HepG2 (cell line): ENCODE measurements around the gene TMEM33. TPM values are rescaled to one million over a fixed set of nuclear protein-coding genes. Genes with fewer than 3 reads are reported as not detected.

ENCODE experiments used
- ATAC-seq: fragments of 200-7000 bp; cut with Tn5 transposase; 3 replicates; pipeline ENCODE4 v1.9.1; 2020; ENCODE audit warnings: mild to moderate bottlenecking, moderate library complexity
- BruUV-seq: library from RNA; stranded (reverse); fragments of 400-500 nt; replicated peaks from 2 replicates; lab custom pipeline; 2021; lab: Mats Ljungman, UMichigan
- CTCF ChIA-PET: fragments of 300-600 bp; formaldehyde crosslinking; extraction: SDS; loops from one replicate; lab custom pipeline; 2021; ENCODE audit warnings: low total read pairs, inconsistent platforms, low intra/inter-chr PET ratio; lab: Yijun Ruan, JAX
- POLR2A ChIA-PET: fragments of 350-600 bp; sonication (Branson Sonifier 250); formaldehyde crosslinking; loops from one replicate; lab custom pipeline; 2020; ENCODE audit warnings: antibody characterized with exemption, inconsistent platforms; lab: Yijun Ruan, JAX
- DNase-seq: peaks from one replicate; pipeline ENCODE4 v3.0.0-alpha.2; 2015; ENCODE audit warnings: low spot score
- FAIRE-seq: peaks from 3 replicates; lab custom pipeline; 2011; peaks lifted over from hg19 to GRCh38; lab: Jason Lieb, UNC
- H2AFZ ChIP-seq: one replicate; pipeline ENCODE4 v1.6.1; 2011; ENCODE audit warnings: low read length, inconsistent platforms
- H3K27ac ChIP-seq: fragments of 300-600 bp; 3 replicates; pipeline ENCODE4 v1.8.0; 2011; ENCODE audit warnings: mixed run types, mild to moderate bottlenecking, mixed read lengths, low read length, inconsistent platforms; ENCODE audit not compliant: insufficient read depth; ENCODE audit errors: extremely low read length
- H3K27me3 ChIP-seq, 2 experiments: fragments of 200-600 bp in 1 of 2; 2 replicates in 1 of 2; 3 replicates in 1 of 2; pipeline versions ENCODE4 v1.6.0 to v1.8.0; 2011; ENCODE audit warnings: low read length in 2 of 2, mild to moderate bottlenecking in 2 of 2, moderate library complexity in 2 of 2, inconsistent platforms in 1 of 2; ENCODE audit not compliant: insufficient read depth in 2 of 2, control insufficient read depth in 1 of 2
- H3K36me3 ChIP-seq, 2 experiments: fragments of 200-600 bp in 1 of 2; replicated peaks in 1 of 2; 2 replicates in 1 of 2; 3 replicates in 1 of 2; pipeline versions ENCODE4 v1.5.1 to v1.8.0; 2011; ENCODE audit warnings: low read length in 2 of 2, inconsistent platforms in 1 of 2; ENCODE audit not compliant: insufficient read depth in 2 of 2, control insufficient read depth in 1 of 2
- H3K4me1 ChIP-seq: 2 replicates; pipeline ENCODE4 v1.5.1; 2012; ENCODE audit warnings: low read length, inconsistent platforms; ENCODE audit not compliant: insufficient read depth
- H3K4me2 ChIP-seq: 2 replicates; pipeline ENCODE4 v1.6.0; 2011; ENCODE audit warnings: low read depth, low read length, inconsistent platforms
- H3K4me3 ChIP-seq, 3 experiments: fragments of 200-600 bp in 1 of 3; sonication (generic), shearing (Covaris generic) in 1 of 3; replicated peaks in 1 of 3; 2 replicates each; pipeline ENCODE4 v1.5.1; 2011 to 2016; ENCODE audit warnings: low read length in 3 of 3, inconsistent platforms in 2 of 3, low read depth in 2 of 3, mild to moderate bottlenecking in 2 of 3, control low read depth in 1 of 3, mixed read lengths in 1 of 3; ENCODE audit not compliant: insufficient read depth in 1 of 3
- H3K79me2 ChIP-seq: one replicate; pipeline ENCODE4 v1.6.1; 2011; ENCODE audit warnings: low read length, inconsistent platforms; ENCODE audit not compliant: insufficient read depth
- H3K9ac ChIP-seq: 2 replicates; pipeline ENCODE4 v1.6.0; 2011; ENCODE audit warnings: mild to moderate bottlenecking, low read depth, low read length, inconsistent platforms; ENCODE audit not compliant: insufficient read depth
- H3K9me3 ChIP-seq: 2 replicates; pipeline ENCODE4 v1.5.1; 2012; ENCODE audit warnings: mild to moderate bottlenecking, low read length
- H4K20me1 ChIP-seq: 2 replicates; pipeline ENCODE4 v1.6.0; 2011; ENCODE audit warnings: inconsistent platforms, mild to moderate bottlenecking, low read length, moderate library complexity; ENCODE audit not compliant: insufficient read depth
- AKAP8 ChIP-seq: sonication (generic); formaldehyde crosslinking; IDR thresholded peaks from 2 replicates; pipeline ENCODE4 v1.5.1; 2020; ENCODE audit warnings: mild to moderate bottlenecking, missing genetic modification reagents
- BHLHE40 ChIP-seq: IDR thresholded peaks from 2 replicates; pipeline ENCODE4 v1.6.1; 2011; ENCODE audit warnings: low read length, improper control_type of control experiment
- BRD4 ChIP-seq: sonication (generic); formaldehyde crosslinking; IDR thresholded peaks from 2 replicates; pipeline ENCODE4 v1.4.0; 2020; ENCODE audit warnings: missing genetic modification reagents
- DMAP1 ChIP-seq: IDR thresholded peaks from 2 replicates; pipeline ENCODE4 v1.6.1; 2016
- DMTF1 ChIP-seq: sonication (generic); formaldehyde crosslinking; IDR thresholded peaks from 2 replicates; pipeline ENCODE4 v1.4.0; 2020; ENCODE audit warnings: mild to moderate bottlenecking, missing genetic modification reagents
- ELF3 ChIP-seq: IDR thresholded peaks from 2 replicates; pipeline ENCODE4 v1.6.1; 2016; ENCODE audit warnings: missing genetic modification reagents, missing compliant biosample characterization
- KDM5A ChIP-seq: fragments of 200-600 bp; sonication (generic); IDR thresholded peaks from 2 replicates; pipeline ENCODE4 v1.7.0; 2018; ENCODE audit warnings: antibody characterized with exemption, mild to moderate bottlenecking, low read length, borderline replicate concordance
- KLF11 ChIP-seq: IDR thresholded peaks from 2 replicates; pipeline ENCODE4 v1.6.1; 2016; ENCODE audit warnings: missing compliant biosample characterization
- SNAI1 ChIP-seq: sonication (generic); formaldehyde crosslinking; IDR thresholded peaks from 2 replicates; pipeline ENCODE4 v1.5.0; 2020; ENCODE audit warnings: mild to moderate bottlenecking, missing genetic modification reagents, borderline replicate concordance
- SPEN ChIP-seq: sonication (generic); formaldehyde crosslinking; IDR thresholded peaks from 2 replicates; pipeline ENCODE4 v1.5.1; 2020; ENCODE audit warnings: low read depth, mild to moderate bottlenecking, missing genetic modification reagents
- TIGD3 ChIP-seq: sonication (generic); formaldehyde crosslinking; IDR thresholded peaks from 2 replicates; pipeline ENCODE4 v1.5.1; 2020; ENCODE audit warnings: mild to moderate bottlenecking, missing genetic modification reagents, borderline replicate concordance
- ZBTB49 ChIP-seq: sonication (generic); formaldehyde crosslinking; IDR thresholded peaks from 2 replicates; pipeline ENCODE4 v1.4.0; 2020; ENCODE audit warnings: missing genetic modification reagents, borderline replicate concordance
- ZNF580 ChIP-seq: IDR thresholded peaks from 2 replicates; pipeline ENCODE4 v1.6.1; 2016; ENCODE audit warnings: low read depth, borderline replicate concordance
- ZNF816 ChIP-seq: sonication (generic); formaldehyde crosslinking; IDR thresholded peaks from 2 replicates; pipeline ENCODE4 v1.8.0; 2022; ENCODE audit warnings: missing genetic modification reagents, mild to moderate bottlenecking, borderline replicate concordance
- ZNF839 ChIP-seq: sonication (generic); formaldehyde crosslinking; IDR thresholded peaks from 2 replicates; pipeline ENCODE4 v1.4.0; 2020; ENCODE audit warnings: missing genetic modification reagents, mild to moderate bottlenecking, borderline replicate concordance
- ZNF878 ChIP-seq: sonication (generic); formaldehyde crosslinking; IDR thresholded peaks from 2 replicates; pipeline ENCODE4 v1.8.1; 2023; ENCODE audit warnings: mild to moderate bottlenecking, missing genetic modification reagents, moderate library complexity
- WGBS: methylation state at CpG from one replicate; pipeline ENCODE4 v1.1.6; 2017; ENCODE audit warnings: low lambda C conversion rate; 5-methylcytosine and 5-hydroxymethylcytosine counted together
- in situ Hi-C: cut with HindIII; loops from 2 replicates; pipeline ENCODE4 v1.10.0; 2017; ENCODE audit warnings: low pct_unique_long_range_greater_than_20kb; ENCODE audit not compliant: extremely low pct_ligation_motif_present
- intact Hi-C: fragments of 100-400 bp; cut with micrococcal nuclease; formaldehyde crosslinking; loops from one replicate; pipeline ENCODE4 v1.10.0; 2022; ENCODE audit not compliant: unreplicated experiment
- polyA plus RNA-seq, 8 experiments: library from polyadenylated mRNA; depleted of rRNA in 3 of 8; stranded (reverse) in 7 of 8; unstranded in 1 of 8; fragments of >200 nt; fragmentation: Illumina TruSeq in 4 of 8; extraction: Trizol in 4 of 8; gene quantifications; 2 replicates each; pipeline versions ENCODE4 v1.2.1 to v1.2.3, GENCODE V29; 2011 to 2016; ENCODE audit warnings: low read depth in 4 of 8, missing spikeins in 1 of 8, mixed read lengths in 1 of 8; ENCODE audit not compliant: insufficient read depth in 1 of 8
- total RNA-seq, 5 experiments: library from RNA; depleted of rRNA; stranded (reverse); fragments of >200 nt; fragmentation: Illumina TruSeq; extraction: Trizol; gene quantifications; 2 replicates each; pipeline ENCODE4 v1.2.3, GENCODE V29; 2016; ENCODE audit warnings: low read depth in 1 of 5

The TMEM33 gene
- total and polyA plus RNA-seq, 2 of the 13 experiments (the other 11 are each of a cell fraction or from before 2014, with no cell fraction given), result 36.1 to 66.6 TPM

GRCh38 chr4:41985151-41985550 is 49.9 kb downstream of the TMEM33 start (continued):
- TF ChIP-seq DMTF1 (CRISPR knock-in tag), result no peak

GRCh38 chr4:41989994-41990364 is 54.8 kb downstream of the TMEM33 start:
- in situ Hi-C loops, result no loop called here
- Histone ChIP-seq H3K27me3 (no peaks in the 10 kb centered on the region; a peak in 1 of 5 replicates), H3K9ac (peak overlapping the region; percentile 87), H3K4me3 (peak overlapping the region; percentile 85 to 89 (median 89)), H3K36me3 (no peaks in the 10 kb centered on the region), H3K4me1 (peaks cover 23% of the 10 kb centered on the region), H3K27ac (peak overlapping the region; percentile 54), H3K9me3 (no peaks in the 10 kb centered on the region), H4K20me1 (peaks cover 5% of the 10 kb centered on the region; the same call in 1 of the 2 replicates), H2AFZ (peak overlapping the region; percentile 98), H3K4me2 (peak overlapping the region; percentile 90), H3K79me2 (peaks cover 39% of the 10 kb centered on the region)
- ChIA-PET CTCF (no interaction called here), POLR2A (interaction anchor here (1.1 to 1.6 kb wide), 3 partner anchors 47 to 667 kb away, joined by 3 to 7 read pairs (median 3); partner anchors contain the start of genes ATP8A1 and TMEM33)
- ATAC-seq (peak; percentile 21), FAIRE-seq (no peak), DNase-seq (no peak)
- BruUV-seq, result no TSS peak
- under 1% methylated on average over 12 of the region's 12 CpGs for WGBS
- intact Hi-C loops, result no loop called here
- TF ChIP-seq SPEN (no peak), AKAP8 (CRISPR knock-in tag) (no peak), ELF3 (no peak), BRD4 (no peak), KDM5A (0 out of 2 replicates have a peak, but pooled peaks have one; percentile 35), ZNF839 (CRISPR knock-in tag) (no peak), DMAP1 (CRISPR knock-in tag) (no peak), BHLHE40 (no peak), KLF11 (CRISPR knock-in tag) (no peak), ZNF878 (0 out of 2 replicates have a peak, but pooled peaks have one; percentile 12), TIGD3 (no peak), ZNF580 (CRISPR knock-in tag) (no peak), ZBTB49 (no peak), ZNF816 (no peak), SNAI1 (CRISPR knock-in tag) (0 out of 2 replicates have a peak, but pooled peaks have one; percentile 11)
